ENCODE data around the gene PRDM16.

PRDM16 gene

GRCh38 chr1:3316340-3316943 is 247.4 kb downstream of the PRDM16 start:
- DNase-seq, result no peak

GRCh38 chr1:3317456-3317855 is 248.5 kb downstream of the PRDM16 start:
- no peak for DNase-seq

GRCh38 chr1:3318329-3318728 is 249.3 kb downstream of the PRDM16 start:
- no peak for DNase-seq

- DNase-seq, result peak; percentile 83
Observed at GRCh38 chr1:3319874-3320245, 250.9 kb downstream of the PRDM16 start.

GRCh38 chr1:3320246-3321152 is 251.5 kb downstream of the PRDM16 start:
- no peak for DNase-seq

- peak; percentile 22 for DNase-seq
Observed at GRCh38 chr1:3321559-3322449, 252.8 kb downstream of the PRDM16 start.

- no peak for DNase-seq
Observed at GRCh38 chr1:3322450-3323020, 253.5 kb downstream of the PRDM16 start.

- DNase-seq, result no peak
Observed at GRCh38 chr1:3323021-3323795, 254.2 kb downstream of the PRDM16 start.

GRCh38 chr1:3323796-3324703 is 255.0 kb downstream of the PRDM16 start:
- DNase-seq, result no peak

GRCh38 chr1:3324704-3325535 is 255.9 kb downstream of the PRDM16 start:
- no peak for DNase-seq

GRCh38 chr1:3326516-3327388 is 257.7 kb downstream of the PRDM16 start:
- DNase-seq, result no peak

- no peak for DNase-seq
Observed at GRCh38 chr1:3327389-3327702, 258.3 kb downstream of the PRDM16 start.

- DNase-seq, result peak; percentile 20
Observed at GRCh38 chr1:3327936-3328590, 259.1 kb downstream of the PRDM16 start.

- DNase-seq, result no peak
Observed at GRCh38 chr1:3329640-3330281, 260.8 kb downstream of the PRDM16 start.

GRCh38 chr1:3330771-3331245 is 261.8 kb downstream of the PRDM16 start:
- no peak for DNase-seq

GRCh38 chr1:3331564-3331963 is 262.6 kb downstream of the PRDM16 start:
- no peak for DNase-seq

- DNase-seq, result no peak
Observed at GRCh38 chr1:3332043-3332442, 263.0 kb downstream of the PRDM16 start.

GRCh38 chr1:3332662-3333061 is 263.7 kb downstream of the PRDM16 start:
- no peak for DNase-seq

Measured in OCI-M1 (cell line).